GM12878 (cell line): Measurements from ENCODE around the gene CGN. TPM values are rescaled to one million over a fixed set of nuclear protein-coding genes. Genes with fewer than 3 reads are reported as not detected.

Experiments used
- ATAC-seq: fragments of 200-7000 bp; cut with Tn5 transposase; 3 replicates; pipeline ENCODE4 v1.9.1; 2020; ENCODE audit warnings: mild to moderate bottlenecking, moderate library complexity
- BruUV-seq: library from RNA; stranded (reverse); fragments of 400-500 nt; replicated peaks from 2 replicates; lab custom pipeline; 2021; lab: Mats Ljungman, UMichigan
- CTCF ChIA-PET: fragments of 300-600 bp; sonication (Branson Sonifier 250); formaldehyde crosslinking; extraction: SDS; loops from one replicate; lab custom pipeline; 2021; ENCODE audit warnings: inconsistent platforms; lab: Yijun Ruan, JAX
- POLR2A ChIA-PET: fragments of 350-600 bp; formaldehyde crosslinking; extraction: SDS; loops from one replicate; lab custom pipeline; 2021; ENCODE audit warnings: inconsistent platforms; lab: Charles Lee
- RAD21 ChIA-PET: fragments of 300-600 bp; sonication (Branson Sonifier 250); formaldehyde crosslinking; loops from one replicate; lab custom pipeline; 2023; ENCODE audit warnings: antibody characterized with exemption; ENCODE audit not compliant: unreplicated experiment; lab: Charles Lee
- SMC1A ChIA-PET: fragments of 300-600 bp; sonication (Branson Sonifier 250); formaldehyde crosslinking; loops from one replicate; lab custom pipeline; 2023; ENCODE audit not compliant: unreplicated experiment, uncharacterized antibody; lab: Charles Lee
- DNase-seq: peaks from one replicate; pipeline ENCODE4 v3.0.0-alpha.2; 2011; ENCODE audit warnings: low read depth, low spot score
- FAIRE-seq: peaks from 3 replicates; lab custom pipeline; 2011; peaks lifted over from hg19 to GRCh38; lab: Jason Lieb, UNC
- H2AFZ ChIP-seq: 2 replicates; pipeline ENCODE4 v1.6.0; 2011; ENCODE audit warnings: low read depth, low read length, control low read depth; ENCODE audit not compliant: control insufficient read depth
- H3K27ac ChIP-seq: 2 replicates; pipeline ENCODE4 v1.5.1; 2011; ENCODE audit warnings: control low read depth; ENCODE audit not compliant: control insufficient read depth, insufficient read depth
- H3K27me3 ChIP-seq, 2 experiments: replicated peaks in 1 of 2; 2 replicates each; pipeline versions ENCODE4 v1.6.0 to v1.6.1; 2011; ENCODE audit warnings: low read length in 1 of 2; ENCODE audit not compliant: control insufficient read depth in 2 of 2, insufficient read depth in 2 of 2
- H3K36me3 ChIP-seq, 2 experiments: 2 replicates each; pipeline ENCODE4 v1.5.1; 2011; ENCODE audit warnings: low read length in 1 of 2; ENCODE audit not compliant: control insufficient read depth in 2 of 2, insufficient read depth in 2 of 2
- H3K4me1 ChIP-seq: 2 replicates; pipeline ENCODE4 v1.6.1; 2011; ENCODE audit warnings: mild to moderate bottlenecking, low read length, moderate library complexity, mixed read lengths; ENCODE audit not compliant: control insufficient read depth, insufficient read depth
- H3K4me2 ChIP-seq: 2 replicates; pipeline ENCODE4 v1.6.0; 2011; ENCODE audit warnings: control low read depth; ENCODE audit not compliant: control insufficient read depth, insufficient read depth
- H3K4me3 ChIP-seq: fragments of 200-600 bp; sonication (generic); 2 replicates; pipeline ENCODE4 v1.5.1; 2016
- H3K79me2 ChIP-seq: 2 replicates; pipeline ENCODE4 v1.6.0; 2011; ENCODE audit warnings: low read length; ENCODE audit not compliant: control insufficient read depth, insufficient read depth
- H3K9ac ChIP-seq: 2 replicates; pipeline ENCODE4 v1.8.0; 2011; ENCODE audit warnings: low read length, control low read depth, mixed read lengths; ENCODE audit not compliant: control insufficient read depth, insufficient read depth
- H3K9me3 ChIP-seq: replicated peaks from 3 replicates; pipeline ENCODE4 v1.5.1; 2011; ENCODE audit warnings: mild to moderate bottlenecking, low read length; ENCODE audit not compliant: control insufficient read depth, insufficient read depth
- H4K20me1 ChIP-seq: 2 replicates; pipeline ENCODE4 v1.6.0; 2011; ENCODE audit not compliant: control insufficient read depth, insufficient read depth
- CBX5 ChIP-seq: sonication (generic); IDR thresholded peaks from 2 replicates; pipeline ENCODE4 v1.6.1; 2016; ENCODE audit warnings: low read depth, moderate library complexity, mild to moderate bottlenecking, inconsistent platforms
- CREB1 ChIP-seq: IDR thresholded peaks from 2 replicates; pipeline ENCODE4 v1.6.1; 2012; ENCODE audit warnings: low read depth, mild to moderate bottlenecking, inconsistent platforms
- ETV6 ChIP-seq, 2 experiments: fragments of 450-650 bp in 1 of 2; IDR thresholded peaks in 1 of 2; conservative IDR thresholded peaks in 1 of 2; 2 replicates each; pipeline ENCODE4 v1.6.1; 2014; ENCODE audit warnings: antibody characterized with exemption in 1 of 2, borderline replicate concordance in 1 of 2, low read depth in 1 of 2, mild to moderate bottlenecking in 1 of 2, moderate library complexity in 1 of 2
- FOS ChIP-seq: IDR thresholded peaks from 3 replicates; pipeline ENCODE4 v1.6.1; 2011; ENCODE audit warnings: borderline replicate concordance; ENCODE audit not compliant: insufficient read length; ENCODE audit errors: extremely low read depth
- GABPA ChIP-seq: IDR thresholded peaks from 2 replicates; pipeline ENCODE4 v1.6.1; 2014; ENCODE audit warnings: antibody characterized with exemption, low read depth, mild to moderate bottlenecking, inconsistent platforms
- IKZF1 ChIP-seq: fragments of 450-650 bp; conservative IDR thresholded peaks from 2 replicates; pipeline ENCODE4 v1.6.1; 2017; ENCODE audit warnings: antibody characterized with exemption, mild to moderate bottlenecking
- KAT2A ChIP-seq: conservative IDR thresholded peaks from 2 replicates; pipeline ENCODE4 v1.6.1; 2011; ENCODE audit warnings: low read depth, low read length; ENCODE audit not compliant: control insufficient read depth
- LARP7 ChIP-seq: fragments of 450-650 bp; IDR thresholded peaks from 2 replicates; pipeline ENCODE4 v1.6.1; 2017; ENCODE audit warnings: mild to moderate bottlenecking
- NRF1 ChIP-seq: conservative IDR thresholded peaks from 2 replicates; pipeline ENCODE4 v1.6.1; 2011; ENCODE audit warnings: mild to moderate bottlenecking, low read depth, low read length, improper control_type of control experiment
- PAX8 ChIP-seq: fragments of 450-650 bp; IDR thresholded peaks from 2 replicates; pipeline ENCODE4 v1.6.1; 2017; ENCODE audit warnings: mild to moderate bottlenecking, moderate library complexity
- POLR2AphosphoS2 ChIP-seq: IDR thresholded peaks from 2 replicates; pipeline ENCODE4 v1.6.1; 2011; ENCODE audit warnings: low read depth, mild to moderate bottlenecking, low read length, improper control_type of control experiment, moderate library complexity
- RB1 ChIP-seq: fragments of 450-650 bp; formaldehyde crosslinking; IDR thresholded peaks from 2 replicates; pipeline ENCODE4 v1.6.1; 2017; ENCODE audit warnings: mild to moderate bottlenecking, borderline replicate concordance
- RFX5 ChIP-seq: IDR thresholded peaks from 2 replicates; pipeline ENCODE4 v1.6.1; 2011; ENCODE audit warnings: low read depth, low read length, improper control_type of control experiment
- SP1 ChIP-seq: IDR thresholded peaks from one replicate; pipeline ENCODE4 v1.6.1; 2011; ENCODE audit warnings: low read depth, low read length
- TBL1XR1 ChIP-seq: IDR thresholded peaks from 2 replicates; pipeline ENCODE4 v1.6.1; 2012; ENCODE audit warnings: low read depth, low read length, improper control_type of control experiment
- ZNF217 ChIP-seq: fragments of 450-650 bp; IDR thresholded peaks from 2 replicates; pipeline ENCODE4 v1.6.1; 2017; ENCODE audit warnings: antibody characterized with exemption, mild to moderate bottlenecking
- WGBS: methylation state at CpG from one replicate; pipeline ENCODE4 v1.1.6; 2016; ENCODE audit warnings: low lambda C conversion rate; ENCODE audit not compliant: insufficient replicate concordance, insufficient coverage; ENCODE audit errors: missing lambda C conversion rate; 5-methylcytosine and 5-hydroxymethylcytosine counted together
- in situ Hi-C: fragments of 300-500 bp; cut with MboI; formaldehyde crosslinking; loops from 9 replicates; pipeline ENCODE4 v1.14.3; 2018; ENCODE audit warnings: mixed read lengths
- intact Hi-C: fragments of 100-400 bp; cut with micrococcal nuclease; formaldehyde crosslinking; loops from one replicate; pipeline ENCODE4 v1.14.2; 2022; ENCODE audit not compliant: unreplicated experiment
- polyA plus RNA-seq, 11 experiments: library from polyadenylated mRNA; depleted of rRNA in 4 of 11; unstranded in 6 of 11; stranded (reverse) in 5 of 11; fragments of >200 nt; fragmentation: Nextera tagmentation in 4 of 11; fragmentation: Illumina TruSeq in 1 of 11; extraction: Ambion mirVana in 4 of 11; extraction: Trizol in 1 of 11; gene quantifications; 1 replicate in 1 of 11; 2 replicates in 10 of 11; pipeline versions ENCODE4 v1.2.1 to v1.2.3, GENCODE V29; 2011 to 2016; ENCODE audit warnings: inconsistent platforms in 2 of 11, missing spikeins in 2 of 11, low read depth in 1 of 11
- total RNA-seq, 4 experiments: library from RNA; depleted of rRNA in 3 of 4; stranded (reverse); fragments of >200 nt in 3 of 4; fragmentation: Illumina TruSeq in 1 of 4; extraction: Trizol in 1 of 4; gene quantifications; 2 replicates each; pipeline versions ENCODE4 v1.2.1 to v1.2.3, GENCODE V29; 2013 to 2021
- TF ChIP-seq, protein P1 (sequence below): fragments of 450-650 bp; IDR thresholded peaks from 2 replicates; pipeline ENCODE4 v1.6.1; 2017; ENCODE audit warnings: mild to moderate bottlenecking

CGN gene
- total and polyA plus RNA-seq, 10 of the 15 experiments (the other 5 are each of a cell fraction or from before 2014, with no cell fraction given), result 0.11 to 6.5 (median 3.4) TPM

DNA sequence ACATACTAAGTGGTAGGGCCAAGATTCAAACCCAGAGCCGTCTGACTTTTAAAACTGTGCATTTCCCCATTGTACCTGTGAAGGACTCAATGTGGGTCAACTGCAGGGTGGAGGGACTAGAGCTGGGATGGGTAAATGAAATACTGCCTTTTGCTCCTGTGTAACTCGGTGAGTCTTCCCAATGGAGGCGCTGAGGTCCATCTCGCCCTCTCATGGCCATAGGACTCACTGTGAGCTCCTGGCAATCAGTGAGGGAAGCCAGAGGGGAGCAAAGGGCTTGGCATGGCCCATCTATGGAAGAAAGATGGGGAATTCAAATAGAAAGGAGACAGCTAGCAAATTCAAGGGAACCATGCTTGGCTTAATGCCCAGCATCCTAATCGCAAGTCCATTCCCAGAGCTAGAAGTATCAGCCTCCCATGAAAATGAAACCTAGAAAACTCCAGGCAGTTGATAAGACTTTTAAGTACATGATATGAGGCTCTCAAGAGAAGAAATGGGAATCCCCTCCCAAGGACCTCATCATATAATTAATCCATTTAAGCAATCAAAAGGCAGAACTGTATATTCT lies 25.4 kb upstream of the CGN start:
- ChIA-PET POLR2A (interaction anchor here (1.5 kb wide), 1 partner anchor 21 kb away, joined by 4 read pairs; no protein-coding TSS in a partner anchor), RAD21 (no interaction called here), CTCF (interaction anchor here (0.8 kb wide), 1 partner anchor 20 kb away, joined by 3 read pairs; no protein-coding TSS in a partner anchor), SMC1A (interaction anchor here (1.1 to 1.2 kb wide), 2 partner anchors 20 to 49 kb away, joined by 3 read pairs; no protein-coding TSS in a partner anchor)
- no TSS peak for BruUV-seq
- H3K4me2 ChIP-seq, result no peak overlapping the region
- no peak for ATAC-seq
- no peaks in the 10 kb centered on the region for H3K27me3 ChIP-seq
- FAIRE-seq, result no peak
- no peaks in the 10 kb centered on the region for H3K36me3 ChIP-seq
- TF ChIP-seq FOS (no peak), RFX5 (no peak), IKZF1 (no peak), TBL1XR1 (no peak), POLR2AphosphoS2 (no peak), KAT2A (no peak), GABPA (no peak), RB1 (no peak), SP1 (no peak), LARP7 (no peak), PAX8 (no peak), NRF1 (no peak), CREB1 (no peak), ETV6 (conservative IDR thresholded peaks at IDR 0.05 in 1 of 2, IDR thresholded peaks at IDR 0.05 in 1 of 2; ENCODE audit: borderline replicate concordance in 1 of 2, low read depth in 1 of 2) (no peak), CBX5 (no peak), ZNF217 (no peak)
- TF ChIP-seq, protein P1, sequence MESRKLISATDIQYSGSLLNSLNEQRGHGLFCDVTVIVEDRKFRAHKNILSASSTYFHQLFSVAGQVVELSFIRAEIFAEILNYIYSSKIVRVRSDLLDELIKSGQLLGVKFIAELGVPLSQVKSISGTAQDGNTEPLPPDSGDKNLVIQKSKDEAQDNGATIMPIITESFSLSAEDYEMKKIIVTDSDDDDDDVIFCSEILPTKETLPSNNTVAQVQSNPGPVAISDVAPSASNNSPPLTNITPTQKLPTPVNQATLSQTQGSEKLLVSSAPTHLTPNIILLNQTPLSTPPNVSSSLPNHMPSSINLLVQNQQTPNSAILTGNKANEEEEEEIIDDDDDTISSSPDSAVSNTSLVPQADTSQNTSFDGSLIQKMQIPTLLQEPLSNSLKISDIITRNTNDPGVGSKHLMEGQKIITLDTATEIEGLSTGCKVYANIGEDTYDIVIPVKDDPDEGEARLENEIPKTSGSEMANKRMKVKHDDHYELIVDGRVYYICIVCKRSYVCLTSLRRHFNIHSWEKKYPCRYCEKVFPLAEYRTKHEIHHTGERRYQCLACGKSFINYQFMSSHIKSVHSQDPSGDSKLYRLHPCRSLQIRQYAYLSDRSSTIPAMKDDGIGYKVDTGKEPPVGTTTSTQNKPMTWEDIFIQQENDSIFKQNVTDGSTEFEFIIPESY, result no peak
- no peak overlapping the region for H2AFZ ChIP-seq
- 80% methylated on average over 5 of the region's 5 CpGs for WGBS
- peaks cover 2% of the 10 kb centered on the region; the same call in 2 of the 3 replicates for H3K9me3 ChIP-seq
- intact Hi-C loops (no loop called here), in situ Hi-C loops (no loop called here)
- H3K9ac ChIP-seq, result no peak overlapping the region
- H3K27ac ChIP-seq, result no peak overlapping the region
- no peaks in the 10 kb centered on the region for H4K20me1 ChIP-seq
- H3K4me3 ChIP-seq, result no peak overlapping the region
- no peak for DNase-seq
- no peaks in the 10 kb centered on the region for H3K79me2 ChIP-seq
- peaks cover 12% of the 10 kb centered on the region for H3K4me1 ChIP-seq
